SK-N-SH treated with all-trans-retinoic acid at 6 μM for 48 hours (cell line): ENCODE measurements around the gene CACNA1H.

Source experiments
- BACH2 ChIP-seq: fragments of 250-450 bp; sonication (Bioruptor Pico); IDR thresholded peaks from 2 replicates; pipeline ENCODE4 v1.9.0; 2021; ENCODE audit warnings: mild to moderate bottlenecking, borderline replicate concordance
- PPARA ChIP-seq: fragments of 250-450 bp; sonication (Bioruptor Pico); IDR thresholded peaks from 2 replicates; pipeline ENCODE4 v1.5.0; 2020; ENCODE audit warnings: mild to moderate bottlenecking, borderline replicate concordance
- ZNF565 ChIP-seq: fragments of 450-650 bp; formaldehyde crosslinking; conservative IDR thresholded peaks from 2 replicates; pipeline ENCODE4 v1.5.0; 2020; ENCODE audit warnings: low read depth, mild to moderate bottlenecking, moderate library complexity

DNA sequence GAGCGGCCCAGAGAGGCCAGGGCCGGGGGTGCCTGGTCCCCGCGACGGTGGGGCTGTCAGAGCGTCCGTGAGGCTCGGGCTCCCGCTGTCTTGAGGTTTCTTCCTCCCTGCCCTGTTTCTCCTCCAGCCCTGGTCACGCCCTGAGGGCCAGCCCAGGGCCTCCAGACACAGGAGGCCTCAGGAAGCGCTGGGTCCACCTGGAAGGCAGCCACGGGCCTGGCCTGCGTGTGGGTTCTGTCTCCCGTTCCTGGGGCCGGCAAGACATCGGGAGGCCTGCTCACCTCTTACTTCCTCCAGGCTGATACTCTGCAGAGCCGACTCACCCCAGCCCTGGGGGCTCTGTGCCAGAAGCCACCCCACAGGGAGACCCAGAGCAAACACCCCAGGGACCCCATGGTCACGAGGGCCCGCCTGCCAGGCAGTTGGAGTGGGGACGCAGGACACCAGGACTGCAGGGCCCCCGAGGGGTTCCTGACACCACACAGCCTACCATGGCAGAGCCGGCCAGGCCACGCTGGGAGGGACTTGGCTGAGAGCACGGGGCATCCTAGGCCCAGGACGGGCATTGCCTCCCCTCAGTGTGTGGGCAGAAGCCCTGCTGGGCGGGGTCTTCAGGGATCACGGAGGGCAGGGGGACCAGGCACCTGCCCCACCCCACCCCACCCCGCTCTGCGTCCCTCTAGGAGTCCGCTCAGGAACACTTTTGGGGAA, 18.9 kb upstream of the CACNA1H start:
- TF ChIP-seq PPARA (CRISPR knock-in tag), result no peak
- TF ChIP-seq ZNF565 (CRISPR knock-in tag), result no peak
- no peak for TF ChIP-seq BACH2 (CRISPR knock-in tag)
